Muscle layer of duodenum (tissue), 2 donors: Measurements from ENCODE around the gene NFYC.
"Not testable (repeated sequence)": the region's sequence is repeated elsewhere in the genome, so short reads cannot be mapped to it uniquely, and the experiment has no call there.

ENCODE experiments used
- H3K27ac ChIP-seq: one replicate; pipeline ENCODE4 v1.7.0; 2013; ENCODE audit warnings: mild to moderate bottlenecking, low read length
- H3K27me3 ChIP-seq: one replicate; pipeline ENCODE4 v1.7.0; 2013; ENCODE audit warnings: low read depth, mild to moderate bottlenecking, control low read depth, low read length
- H3K36me3 ChIP-seq, 2 donors: one replicate each; pipeline ENCODE4 v1.7.0; 2013; ENCODE audit warnings: low read length in 2 of 2, control low read depth in 1 of 2, mild to moderate bottlenecking in 1 of 2; ENCODE audit not compliant: insufficient read depth in 2 of 2, control insufficient read depth in 1 of 2
- H3K4me1 ChIP-seq, 2 donors: one replicate each; pipeline ENCODE4 v1.7.0; 2013; ENCODE audit warnings: low read length in 2 of 2, mild to moderate bottlenecking in 2 of 2, control low read depth in 1 of 2, moderate library complexity in 1 of 2; ENCODE audit not compliant: insufficient read depth in 2 of 2, control insufficient read depth in 1 of 2
- H3K4me3 ChIP-seq, 2 donors: one replicate each; pipeline ENCODE4 v1.7.0; 2013; ENCODE audit warnings: low read length in 2 of 2, low read depth in 1 of 2, mild to moderate bottlenecking in 1 of 2
- H3K9me3 ChIP-seq, 2 donors: one replicate each; pipeline ENCODE4 v1.7.0; 2013; ENCODE audit warnings: low read length in 2 of 2, control low read depth in 1 of 2, mild to moderate bottlenecking in 1 of 2; ENCODE audit not compliant: control insufficient read depth in 1 of 2
- donor health status: healthy.

The NFYC gene

GRCh38 chr1:40692429-40692895, 958 bp downstream of the NFYC start:
- Histone ChIP-seq H3K27ac (peak overlapping the region; percentile 91), H3K9me3 (no peaks in the 10 kb centered on the region), H3K4me1 (peaks cover 16 to 33% of the 10 kb centered on the region in 2 donors), H3K4me3 (peak overlapping the region; percentile 65 to 91), H3K36me3 (peaks cover 0 to 3% of the 10 kb centered on the region in 2 donors), H3K27me3 (no peaks in the 10 kb centered on the region)

- H3K4me1 ChIP-seq = peaks cover 16 to 33% of the 10 kb centered on the region in 2 donors
- H3K27ac ChIP-seq = peak overlapping the region; percentile 91
- H3K4me3 ChIP-seq = peak overlapping the region in 1 of 2 donors; percentile 91
These were observed 1.9 kb downstream of the NFYC start for GRCh38 chr1:40693425-40693824.

GRCh38 chr1:40694353-40694874, 2.9 kb downstream of the NFYC start:
- Histone ChIP-seq H3K4me1 (peaks cover 16 to 38% of the 10 kb centered on the region in 2 donors), H3K9me3 (no peaks in the 10 kb centered on the region), H3K4me3 (no peak overlapping the region), H3K27ac (peak overlapping the region; percentile 19), H3K27me3 (no peaks in the 10 kb centered on the region), H3K36me3 (peaks cover 0 to 3% of the 10 kb centered on the region in 2 donors)

More at GRCh38 chr1:40693425-40693824, 1.9 kb downstream of the NFYC start:
- Histone ChIP-seq H3K36me3 (peaks cover 0 to 3% of the 10 kb centered on the region in 2 donors), H3K27me3 (no peaks in the 10 kb centered on the region), H3K9me3 (no peaks in the 10 kb centered on the region)

- Histone ChIP-seq H3K27ac (no peak overlapping the region), H3K9me3 (no peaks in the 10 kb centered on the region)
These were observed 4.8 kb downstream of the NFYC start for GRCh38 chr1:40696294-40696693.

GRCh38 chr1:40697436-40697835, 5.9 kb downstream of the NFYC start:
- Histone ChIP-seq H3K27ac (no peak overlapping the region), H3K36me3 (no peaks in the 10 kb centered on the region), H3K4me1 (peaks cover 16 to 31% of the 10 kb centered on the region in 2 donors), H3K9me3 (no peaks in the 10 kb centered on the region), H3K27me3 (no peaks in the 10 kb centered on the region), H3K4me3 (no peak overlapping the region)

More at GRCh38 chr1:40696294-40696693, 4.8 kb downstream of the NFYC start:
- Histone ChIP-seq H3K4me3 (no peak overlapping the region), H3K27me3 (no peaks in the 10 kb centered on the region), H3K4me1 (peaks cover 16 to 33% of the 10 kb centered on the region in 2 donors), H3K36me3 (peaks cover 0 to 3% of the 10 kb centered on the region in 2 donors)

GRCh38 chr1:40699787-40700186, 8.3 kb downstream of the NFYC start:
- no peak overlapping the region for H3K4me3 ChIP-seq
- no peaks in the 10 kb centered on the region for H3K9me3 ChIP-seq
- no peak overlapping the region for H3K27ac ChIP-seq
- peaks cover 0 to 16% of the 10 kb centered on the region in 2 donors for H3K4me1 ChIP-seq
- no peaks in the 10 kb centered on the region for H3K27me3 ChIP-seq
- no peaks in the 10 kb centered on the region for H3K36me3 ChIP-seq

- Histone ChIP-seq H3K27ac (no peak overlapping the region), H3K4me3 (no peak overlapping the region), H3K9me3 (no peaks in the 10 kb centered on the region), H3K36me3 (no peaks in the 10 kb centered on the region), H3K27me3 (no peaks in the 10 kb centered on the region), H3K4me1 (peaks cover 0 to 8% of the 10 kb centered on the region in 2 donors)
These were observed 10.2 kb downstream of the NFYC start for GRCh38 chr1:40701684-40702083.

GRCh38 chr1:40702810-40703209, 11.3 kb downstream of the NFYC start:
- not testable (repeated sequence) for H3K4me3 ChIP-seq, H3K27me3 ChIP-seq, H3K27ac ChIP-seq, H3K36me3 ChIP-seq, H3K4me1 ChIP-seq, H3K9me3 ChIP-seq

- no peaks in the 10 kb centered on the region for H3K36me3 ChIP-seq
- H3K27me3 ChIP-seq = no peaks in the 10 kb centered on the region
- no peaks in the 10 kb centered on the region for H3K9me3 ChIP-seq
- H3K27ac ChIP-seq = no peak overlapping the region
- H3K4me3 ChIP-seq = no peak overlapping the region
- peaks cover 3 to 5% of the 10 kb centered on the region in 2 donors for H3K4me1 ChIP-seq
These were observed 11.8 kb downstream of the NFYC start for GRCh38 chr1:40703316-40703715.

GRCh38 chr1:40704817-40705733, 13.6 kb downstream of the NFYC start:
- H3K36me3 ChIP-seq = no peaks in the 10 kb centered on the region
- no peaks in the 10 kb centered on the region for H3K27me3 ChIP-seq
- no peak overlapping the region for H3K4me3 ChIP-seq
- H3K27ac ChIP-seq = no peak overlapping the region
- no peaks in the 10 kb centered on the region for H3K9me3 ChIP-seq
- H3K4me1 ChIP-seq = peaks cover 5 to 6% of the 10 kb centered on the region in 2 donors

GRCh38 chr1:40706626-40707025, 15.1 kb downstream of the NFYC start:
- Histone ChIP-seq H3K27me3 (no peaks in the 10 kb centered on the region), H3K4me1 (peaks cover 18 to 20% of the 10 kb centered on the region in 2 donors), H3K27ac (no peak overlapping the region), H3K36me3 (no peaks in the 10 kb centered on the region), H3K4me3 (no peak overlapping the region), H3K9me3 (no peaks in the 10 kb centered on the region)
